Measurements from ENCODE around the gene TNFRSF25. TPM values are rescaled to one million over a fixed set of nuclear protein-coding genes. Genes with fewer than 3 reads are reported as not detected.

Gene TNFRSF25
- total RNA-seq, 1 experiment from 2014 or later, result 4.2 TPM

DNA sequence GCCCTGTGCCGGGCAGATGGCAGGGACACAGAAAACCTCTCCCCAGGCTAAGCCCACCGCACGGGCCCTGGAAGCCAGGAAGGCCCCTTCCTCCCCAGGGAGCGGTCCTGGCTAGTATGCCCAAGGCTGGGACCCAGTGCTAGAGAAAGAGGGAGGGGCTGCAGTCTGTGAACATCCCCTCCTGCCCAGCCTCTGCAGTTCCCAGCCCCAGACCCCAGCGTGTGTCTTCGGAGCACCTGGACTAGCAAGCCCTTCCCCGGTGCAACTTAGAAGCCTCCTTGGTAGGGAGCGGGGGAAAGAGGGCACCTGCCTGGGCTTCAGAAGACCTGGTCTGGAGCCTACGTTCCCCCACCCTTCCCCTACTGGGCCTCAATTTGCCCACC is 23.4 kb upstream of the TNFRSF25 start:
- DNase-seq (ENCODE audit: extremely low read depth, low read depth), result no peak

- DNase-seq (ENCODE audit: extremely low read depth, low read depth), result no peak
Observed at GRCh38 chr1:6488602-6489382, 22.8 kb upstream of the TNFRSF25 start.

- no peak for DNase-seq (ENCODE audit: extremely low read depth, low read depth)
Observed at GRCh38 chr1:6487804-6488484, 22.0 kb upstream of the TNFRSF25 start.

- peak; percentile 74 for DNase-seq (ENCODE audit: extremely low read depth, low read depth)
Observed at GRCh38 chr1:6486433-6487011, 20.5 kb upstream of the TNFRSF25 start.

- no peak for DNase-seq (ENCODE audit: extremely low read depth, low read depth)
Observed at GRCh38 chr1:6485168-6486101, 19.5 kb upstream of the TNFRSF25 start.

DNA sequence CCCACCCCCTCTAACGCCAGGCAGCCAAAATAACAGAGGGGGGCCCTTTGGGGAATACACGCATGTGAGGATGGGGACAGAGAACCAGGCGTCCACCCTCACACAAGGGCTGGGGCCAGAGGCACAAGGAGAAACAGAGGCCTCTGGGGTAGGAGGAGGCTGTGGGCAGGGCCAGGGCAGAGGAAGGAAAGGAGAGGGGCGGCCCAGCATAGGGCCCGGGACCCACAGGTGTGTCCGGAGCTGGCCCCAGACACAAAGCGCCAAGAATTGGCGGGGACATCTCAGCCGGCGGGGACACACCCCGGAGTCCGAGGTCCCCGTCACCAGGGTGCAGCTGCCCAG is 18.8 kb upstream of the TNFRSF25 start:
- no peak for DNase-seq (ENCODE audit: extremely low read depth, low read depth)

GRCh38 chr1:6483761-6484117 is 17.8 kb upstream of the TNFRSF25 start:
- no peak for DNase-seq (ENCODE audit: extremely low read depth, low read depth)

- DNase-seq (ENCODE audit: extremely low read depth, low read depth), result no peak
Observed at GRCh38 chr1:6483017-6483760, 17.2 kb upstream of the TNFRSF25 start.

DNA sequence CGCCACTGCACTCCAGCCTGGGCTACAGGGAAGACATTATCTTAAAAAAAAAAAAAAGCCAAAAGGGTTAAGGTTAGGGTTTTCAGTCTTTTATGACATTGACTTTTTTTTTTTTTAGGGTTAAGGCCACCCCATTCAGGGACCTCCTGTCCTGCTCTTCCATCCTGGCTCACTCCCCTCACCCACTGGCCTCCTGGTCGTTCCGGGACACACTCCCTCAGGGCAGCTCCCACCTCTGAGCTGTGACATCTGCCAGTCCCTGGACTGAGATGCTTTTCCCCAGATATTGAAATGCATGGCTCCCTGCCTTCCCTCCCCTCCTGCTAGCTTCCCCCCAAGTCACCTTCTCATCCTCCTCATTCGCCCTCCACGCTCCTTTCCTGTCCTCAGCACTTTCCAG is 15.8 kb upstream of the TNFRSF25 start:
- no peak for DNase-seq (ENCODE audit: extremely low read depth, low read depth)

DNA sequence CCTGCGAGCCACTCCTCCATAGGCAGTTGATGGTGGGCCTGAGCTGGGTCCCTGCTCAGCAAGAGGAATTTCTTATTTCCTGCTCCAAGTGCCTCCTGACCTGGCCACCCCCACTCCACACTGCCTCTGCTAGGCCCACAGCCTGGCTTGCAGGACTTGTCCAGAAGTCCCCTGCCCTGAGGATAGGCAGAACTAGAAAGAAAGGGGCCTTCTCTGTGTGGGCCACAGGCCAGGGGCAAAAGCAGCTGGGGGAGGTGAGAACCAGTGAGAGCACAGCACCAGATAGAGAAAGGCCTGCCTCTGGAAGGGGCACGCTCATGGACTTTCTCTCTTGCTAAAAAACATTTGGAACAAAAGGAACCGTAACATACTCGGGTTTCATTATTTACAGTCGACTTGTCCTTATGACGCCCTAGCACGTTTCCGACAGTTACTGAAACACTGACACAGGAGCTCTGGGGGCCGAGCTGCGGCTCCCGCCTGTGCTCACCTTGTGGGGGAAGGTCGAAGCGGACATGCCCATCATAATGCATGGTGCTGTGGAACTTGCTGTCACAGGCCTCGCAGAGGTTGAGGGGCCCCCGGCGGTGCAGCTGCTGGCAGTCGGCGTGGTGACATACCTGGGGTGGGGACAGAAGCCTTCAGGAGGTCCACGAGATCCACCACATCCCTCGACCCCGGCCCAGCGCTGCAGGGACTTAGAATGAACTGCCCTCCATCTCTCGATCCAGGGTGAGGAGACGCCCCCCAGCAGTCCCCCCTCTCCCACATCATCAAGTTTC is 11.3 kb upstream of the TNFRSF25 start:
- DNase-seq (ENCODE audit: extremely low read depth, low read depth), result no peak

DNA sequence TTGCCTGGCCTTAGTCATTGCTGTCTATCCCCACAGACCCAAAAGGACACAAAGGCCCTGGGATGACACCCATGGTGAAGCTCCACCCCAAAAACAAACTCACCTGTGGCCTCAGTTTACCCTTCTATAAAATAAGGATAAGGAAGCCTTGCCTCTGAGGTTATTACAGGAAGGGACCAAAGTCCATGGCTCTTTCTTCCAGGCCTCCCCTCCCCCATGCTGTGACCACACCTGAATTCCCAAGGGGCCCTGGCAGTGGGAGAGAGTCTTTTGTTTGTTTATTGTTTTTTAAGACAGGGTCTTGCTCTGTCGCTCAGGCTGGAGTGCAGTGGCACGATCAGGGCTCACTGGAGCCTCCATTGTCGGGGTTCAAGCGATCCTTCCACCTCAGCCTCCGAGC is 10.5 kb upstream of the TNFRSF25 start:
- no peak for DNase-seq (ENCODE audit: extremely low read depth, low read depth)

- no peak for DNase-seq (ENCODE audit: extremely low read depth, low read depth)
Observed at GRCh38 chr1:6475381-6476133, 9.6 kb upstream of the TNFRSF25 start.

- DNase-seq (ENCODE audit: extremely low read depth, low read depth), result no peak
Observed at GRCh38 chr1:6474815-6475282, 8.9 kb upstream of the TNFRSF25 start.

GRCh38 chr1:6473974-6474814 is 8.2 kb upstream of the TNFRSF25 start:
- no peak for DNase-seq (ENCODE audit: extremely low read depth, low read depth)

- DNase-seq (ENCODE audit: extremely low read depth, low read depth), result no peak
Observed at GRCh38 chr1:6473156-6473555, 7.2 kb upstream of the TNFRSF25 start.

GRCh38 chr1:6472391-6472790 is 6.4 kb upstream of the TNFRSF25 start:
- DNase-seq (ENCODE audit: extremely low read depth, low read depth), result no peak

DNA sequence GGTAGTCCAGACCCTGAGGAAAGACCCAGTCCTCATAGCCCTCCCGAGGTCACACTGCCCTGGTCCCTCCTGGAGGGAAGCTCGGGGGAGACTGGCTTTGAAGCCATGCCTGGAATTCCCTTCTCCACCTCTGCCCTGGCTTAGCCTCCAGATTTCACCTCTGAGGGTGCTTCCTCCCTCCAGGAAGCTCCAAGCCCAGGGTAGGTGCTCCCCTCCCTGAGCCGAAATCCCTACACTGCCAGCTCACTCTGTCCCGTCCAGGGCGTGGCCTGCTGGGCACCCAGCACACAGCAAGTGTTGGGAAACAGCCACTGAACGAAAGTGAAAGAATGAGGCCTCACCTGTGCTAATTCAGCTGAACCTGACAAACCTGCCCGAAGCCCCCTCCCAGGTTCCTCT is 6.0 kb upstream of the TNFRSF25 start:
- DNase-seq (ENCODE audit: extremely low read depth, low read depth), result no peak

Data from NCI-H460 (cell line).